GM04503 (cell line): ENCODE results near the gene ZNF775.

Experiments used
- DNase-seq: peaks from one replicate; pipeline ENCODE4 v3.0.0-alpha.2; 2012; ENCODE audit warnings: low read depth

Gene ZNF775

GRCh38 chr7:150378853-150379440 lies at the start of gene ZNF775:
TSS of gene ZNF775 (plus strand) at chr7:150379330. CDS start at chr7:150388471, 9,141 bp downstream.
- DNase-seq = peak; percentile 71

DNA sequence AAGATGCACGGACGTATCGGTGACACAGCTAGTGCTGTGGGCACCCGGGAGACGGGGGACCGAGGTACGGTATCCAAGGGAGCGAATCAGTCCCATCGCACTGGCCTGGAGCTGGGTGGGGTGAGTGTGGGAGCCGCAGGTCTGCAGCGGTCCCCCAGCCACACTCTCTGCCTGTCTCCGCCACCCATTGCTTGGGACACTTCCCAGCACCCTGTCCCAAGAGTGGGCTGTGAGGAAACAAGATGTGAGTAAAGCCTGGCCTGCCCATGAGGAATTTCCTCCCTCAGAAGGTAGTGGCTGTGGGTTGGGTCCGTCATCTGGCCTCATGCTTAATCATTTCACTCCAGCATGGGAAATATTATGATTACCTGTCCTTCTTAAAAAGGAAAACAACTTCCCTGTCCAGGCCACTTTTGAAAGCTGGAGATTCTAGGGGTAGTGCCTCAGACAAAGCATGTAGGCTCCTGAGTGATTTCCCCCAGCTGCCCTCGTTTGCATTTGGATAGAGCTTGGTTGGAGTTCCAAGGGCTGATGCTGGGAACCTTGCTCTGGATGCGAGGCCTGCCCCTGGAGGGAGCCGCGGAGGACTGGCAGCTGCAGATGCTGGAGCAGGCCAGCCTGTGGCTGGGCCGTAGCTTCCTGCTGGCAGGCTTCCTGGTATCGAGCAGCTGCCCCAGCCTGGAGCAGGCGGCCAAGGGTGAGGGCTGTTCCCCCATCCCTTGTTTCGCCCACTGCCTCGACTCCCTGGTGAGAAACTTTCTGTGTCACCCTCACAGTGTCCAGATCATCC lies 49.6 kb upstream of the ZNF775 start:
- no peak for DNase-seq

- no peak for DNase-seq
These were observed 48.8 kb upstream of the ZNF775 start for GRCh38 chr7:150330211-150330885.

DNA sequence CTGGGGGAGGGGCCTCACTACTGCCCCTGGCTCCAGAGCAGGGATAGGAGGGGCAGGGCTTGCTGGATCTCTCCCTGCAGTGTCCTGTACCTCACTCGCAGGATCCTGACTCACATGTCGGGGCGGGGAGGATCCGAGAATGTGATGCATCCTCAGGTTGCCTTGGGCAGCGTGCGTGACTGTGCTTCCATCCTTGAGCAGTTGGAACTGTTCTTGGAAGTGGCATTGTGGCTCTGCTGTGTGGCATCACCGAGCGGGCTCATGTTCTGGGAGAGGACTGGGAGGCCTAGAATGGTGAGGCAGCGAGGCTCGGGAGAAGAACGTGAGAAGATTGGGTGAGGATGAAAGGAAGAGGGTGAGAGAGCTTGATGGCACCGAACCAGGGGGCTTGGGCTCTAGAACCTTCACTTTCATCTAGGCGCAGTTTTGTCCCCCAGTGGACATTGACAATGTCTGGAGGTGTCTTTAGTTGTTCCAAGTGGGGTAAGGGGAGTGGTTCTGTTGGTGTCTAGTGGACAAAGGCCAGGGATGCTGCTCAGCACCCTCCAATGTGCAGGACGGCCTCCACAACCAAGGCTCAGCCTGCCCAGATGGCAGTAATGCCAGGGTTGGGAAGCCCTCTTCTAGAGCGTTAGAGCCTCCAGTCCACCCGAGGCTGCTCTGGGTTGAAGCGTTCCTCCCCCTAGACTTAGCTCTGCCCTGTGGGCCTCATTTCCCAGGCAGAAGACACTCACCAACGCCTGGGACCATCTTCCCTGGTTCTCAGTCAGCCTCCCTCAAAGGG lies 46.1 kb upstream of the ZNF775 start:
- no peak for DNase-seq

DNA sequence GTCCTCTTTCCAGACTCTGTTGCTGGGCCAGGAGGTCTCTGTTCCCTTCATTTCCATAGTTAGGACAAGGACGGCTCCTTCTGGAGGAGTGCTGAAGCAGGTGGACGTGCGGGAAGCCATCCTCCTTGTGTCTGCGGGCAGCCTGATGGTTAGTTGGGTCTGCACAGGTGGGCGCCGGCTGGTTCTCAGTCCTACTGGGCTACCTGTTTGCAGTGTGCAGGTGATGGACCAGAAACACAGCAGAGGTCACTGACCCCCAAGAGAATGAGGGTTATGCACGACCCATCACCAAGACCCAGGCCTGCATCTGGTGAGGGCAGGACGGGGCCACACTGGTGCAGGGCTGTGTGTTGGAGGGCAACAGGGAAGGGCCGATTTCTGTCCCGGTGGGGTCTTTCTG lies 45.5 kb upstream of the ZNF775 start:
- no peak for DNase-seq

- no peak for DNase-seq
These were observed 45.0 kb upstream of the ZNF775 start for GRCh38 chr7:150334108-150334507.

DNA sequence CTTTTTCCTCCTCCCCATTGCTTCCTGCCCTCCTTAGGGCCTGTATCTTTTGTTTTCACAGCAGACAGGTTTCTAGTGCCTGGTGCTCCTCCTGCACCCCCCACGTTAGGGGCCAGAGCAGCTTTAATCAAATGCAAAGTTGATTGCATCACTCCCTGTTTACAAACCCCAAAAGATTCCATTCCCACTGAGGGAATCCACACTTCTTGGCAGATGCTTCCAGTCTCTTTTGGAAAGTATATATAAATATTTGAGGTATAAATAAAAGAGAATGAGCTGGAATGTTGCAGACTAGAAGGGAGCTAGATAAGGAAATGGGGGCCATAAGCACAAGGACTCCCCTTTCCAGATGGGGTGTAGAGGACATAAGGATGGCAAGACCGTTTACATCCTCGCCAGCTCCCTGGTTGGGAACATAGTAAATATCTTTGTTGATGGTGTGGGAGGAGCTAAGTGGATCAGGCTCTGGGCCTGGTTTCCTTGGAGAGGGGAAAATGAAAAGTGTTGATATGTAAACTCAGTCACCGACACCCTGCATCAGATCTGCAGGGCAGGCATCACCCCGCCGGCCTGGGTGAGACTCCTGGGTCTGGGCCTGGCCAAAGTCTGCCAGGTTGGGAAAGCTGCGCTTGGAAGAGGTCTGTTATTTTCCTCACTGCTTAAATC lies 43.9 kb upstream of the ZNF775 start:
- peak; percentile 51 for DNase-seq

- no peak for DNase-seq
These were observed 43.4 kb upstream of the ZNF775 start for GRCh38 chr7:150335774-150336112.

DNA sequence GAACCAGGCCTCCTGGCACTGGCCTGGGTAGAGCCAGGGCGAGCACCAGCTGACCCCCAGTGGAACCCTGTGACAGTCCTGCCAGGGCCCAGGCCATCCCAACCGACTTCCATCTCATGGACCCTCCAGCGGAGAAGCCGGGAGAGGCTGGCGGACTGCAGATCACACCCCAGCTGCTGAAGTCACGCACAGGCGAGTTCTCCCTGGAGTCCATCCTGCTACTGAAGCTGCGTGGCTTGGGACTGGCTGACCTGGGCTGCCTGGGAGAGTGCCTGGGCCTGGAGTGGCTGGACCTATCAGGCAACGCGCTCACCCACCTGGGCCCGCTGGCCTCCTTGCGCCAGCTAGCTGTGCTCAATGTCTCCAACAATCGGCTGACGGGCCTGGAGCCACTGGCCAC lies 42.4 kb upstream of the ZNF775 start:
- no peak for DNase-seq

DNA sequence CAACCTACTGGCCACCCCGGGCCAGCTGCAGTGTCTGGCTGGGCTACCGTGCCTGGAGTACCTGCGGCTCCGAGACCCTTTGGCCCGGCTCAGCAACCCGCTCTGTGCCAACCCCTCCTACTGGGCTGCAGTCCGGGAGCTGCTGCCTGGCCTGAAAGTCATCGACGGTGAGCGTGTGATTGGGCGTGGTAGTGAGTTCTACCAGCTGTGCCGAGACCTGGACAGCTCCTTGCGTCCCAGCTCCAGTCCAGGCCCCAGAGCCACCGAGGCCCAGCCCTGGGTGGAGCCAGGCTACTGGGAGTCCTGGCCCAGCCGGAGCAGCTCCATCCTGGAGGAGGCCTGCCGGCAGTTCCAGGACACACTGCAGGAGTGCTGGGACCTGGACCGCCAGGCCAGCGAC lies 42.0 kb upstream of the ZNF775 start:
- DNase-seq = no peak

DNA sequence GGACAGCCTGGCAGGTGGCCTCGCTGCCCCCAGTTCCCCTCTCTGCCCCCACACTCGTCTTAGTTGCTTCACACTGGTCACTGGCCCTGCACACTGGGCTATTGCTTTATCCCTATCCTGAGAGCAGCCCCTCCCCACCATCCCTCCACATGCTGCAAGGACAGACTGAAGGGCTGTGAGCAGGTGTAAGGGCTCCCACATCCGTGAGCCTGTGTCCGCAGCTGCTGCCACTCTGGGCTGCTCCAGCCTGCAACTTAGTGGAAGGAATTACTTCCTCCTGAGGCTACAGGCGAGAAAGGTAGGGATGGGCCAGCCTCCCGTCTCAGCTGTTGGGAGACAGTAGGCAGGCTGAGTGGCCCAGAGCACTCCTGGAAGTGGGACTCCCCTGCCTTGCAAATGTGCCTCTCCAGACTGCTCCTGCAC lies 41.5 kb upstream of the ZNF775 start:
- no peak for DNase-seq

DNA sequence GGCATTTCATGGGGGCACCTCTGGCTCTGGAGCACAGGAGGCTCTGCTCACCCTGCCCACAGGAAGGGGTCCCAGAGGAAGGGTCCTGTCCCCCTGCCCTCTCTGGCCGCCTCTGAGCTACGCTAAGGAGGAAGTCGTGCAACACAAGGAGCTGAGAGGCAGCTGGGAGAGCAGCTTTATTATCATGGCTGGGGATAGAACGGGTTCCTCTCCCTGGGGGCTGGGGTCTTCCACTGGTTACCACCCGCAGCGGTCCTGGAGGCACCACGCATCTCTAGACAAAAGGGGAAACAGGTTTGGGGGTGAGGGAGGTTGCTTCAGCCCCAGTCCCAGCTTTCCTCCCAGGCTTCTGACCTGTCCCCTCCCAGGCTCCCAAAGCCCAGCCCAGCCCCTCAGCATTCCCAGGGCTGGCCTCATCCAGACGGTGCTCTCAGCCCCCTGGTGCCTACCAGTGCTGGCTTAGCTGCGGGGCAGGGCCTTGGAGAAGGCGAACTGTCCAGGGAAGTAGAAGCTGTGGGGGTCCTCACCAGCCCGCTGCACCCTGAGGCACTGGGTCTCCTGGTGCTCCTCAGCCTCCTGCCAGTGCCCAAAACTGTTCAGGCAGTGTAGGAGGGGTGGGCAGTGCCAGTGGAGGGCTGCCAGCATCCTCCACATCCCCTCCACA lies 40.8 kb upstream of the ZNF775 start:
- DNase-seq = no peak

DNA sequence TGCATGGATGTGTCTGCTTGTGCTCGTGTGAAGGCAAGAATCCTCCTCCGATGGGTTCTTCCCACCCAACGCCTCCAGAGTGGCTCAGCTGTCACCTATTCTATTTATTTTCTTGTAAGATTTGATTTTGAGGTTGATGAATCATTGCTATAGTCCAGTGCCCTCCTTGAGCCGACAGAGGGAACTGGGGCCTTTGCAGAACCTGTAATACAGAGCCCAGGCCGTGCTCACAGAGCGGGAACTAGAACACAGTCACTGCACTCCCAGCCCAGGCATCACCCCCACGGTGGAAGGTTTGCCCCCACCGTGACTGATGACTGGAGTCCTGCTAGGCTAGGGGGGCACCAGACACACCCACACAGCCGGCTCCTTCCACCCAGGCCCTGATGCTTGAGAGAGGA lies 39.7 kb upstream of the ZNF775 start:
- DNase-seq = no peak

DNA sequence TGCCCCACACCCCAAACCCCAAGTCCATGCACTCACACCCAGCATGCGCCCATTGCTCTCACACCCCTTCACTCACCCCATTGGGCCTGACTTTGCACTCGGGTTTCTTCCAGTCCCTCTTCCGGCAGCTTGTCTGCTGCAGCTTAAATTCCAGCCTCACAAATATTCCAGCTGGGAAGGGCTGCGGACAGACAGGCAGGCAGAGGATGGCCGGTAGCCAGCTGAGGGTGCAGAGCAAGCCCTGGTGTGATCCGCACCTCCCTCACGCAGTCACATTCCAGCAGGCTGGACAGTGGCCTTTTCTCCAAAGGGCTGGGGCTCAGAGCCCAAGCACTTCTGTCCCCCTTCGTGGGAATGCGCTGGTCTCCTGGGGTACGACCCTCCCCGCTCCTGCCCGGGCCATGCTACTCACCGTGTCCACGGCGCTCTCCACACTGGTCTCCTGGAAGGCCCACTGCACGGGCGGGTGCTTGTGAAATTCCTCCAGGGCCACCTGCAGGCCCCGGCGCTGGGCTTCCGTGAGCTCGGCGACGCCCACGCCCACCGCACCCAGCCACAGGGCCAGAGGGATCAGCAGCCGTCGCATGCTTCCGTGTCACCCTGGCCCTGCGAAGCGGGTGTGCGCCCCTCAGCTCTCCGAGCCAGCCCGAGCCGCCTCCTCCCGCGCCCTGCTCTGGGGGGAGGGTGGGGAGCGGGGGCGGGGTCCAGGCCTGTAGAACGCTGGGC lies 38.9 kb upstream of the ZNF775 start:
- peak; percentile 8 for DNase-seq

GRCh38 chr7:150340875-150341262 lies 38.3 kb upstream of the ZNF775 start:
- DNase-seq = no peak

DNA sequence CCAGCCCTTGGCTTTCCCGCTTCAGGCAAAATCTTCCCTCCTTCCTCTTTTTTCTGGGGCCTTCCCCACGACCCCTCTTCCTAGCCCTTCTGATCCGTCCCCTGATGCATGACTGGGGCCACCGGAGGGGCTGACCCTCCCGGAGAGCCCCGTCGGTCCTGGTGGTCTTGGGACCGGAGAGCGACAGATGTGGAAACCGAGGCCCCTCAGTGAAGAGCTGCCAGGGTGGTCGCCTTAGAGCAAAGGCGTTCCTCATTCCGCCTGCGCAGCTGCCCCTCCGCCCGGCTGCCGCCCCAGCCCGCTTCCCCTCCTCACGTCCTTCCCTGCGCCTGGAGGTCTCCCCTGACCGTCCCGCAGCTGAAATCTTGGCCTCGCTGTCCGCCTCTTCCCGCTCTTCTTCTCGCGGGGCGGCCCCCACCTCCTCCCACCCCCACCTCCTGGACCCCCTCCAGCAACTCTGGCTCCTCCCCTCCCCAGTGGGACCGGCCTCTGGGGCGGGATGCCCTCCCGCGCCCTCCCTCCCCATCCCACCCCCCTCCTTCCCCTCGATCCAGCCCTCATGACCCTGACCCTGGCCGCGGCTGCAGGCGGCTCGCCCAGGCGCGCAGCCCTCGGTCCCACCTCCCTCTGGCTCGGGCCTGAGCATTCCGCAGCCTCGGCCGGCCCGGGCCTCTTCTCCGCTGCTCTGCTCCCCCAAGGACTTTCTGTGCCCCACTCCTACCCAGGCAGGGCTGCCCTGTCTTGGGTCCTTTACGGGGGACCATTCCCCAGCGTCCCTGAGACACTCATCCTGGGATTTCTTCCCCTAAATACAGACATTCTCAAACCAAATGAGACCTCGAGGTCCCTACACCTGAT lies 37.6 kb upstream of the ZNF775 start, which contains the start of gene RARRES2:
RARRES2 (minus strand) TSS at position 367 of the 858 bp plus-strand sequence. CDS start 1,020 bp downstream, outside the sequence.
- DNase-seq = no peak

DNA sequence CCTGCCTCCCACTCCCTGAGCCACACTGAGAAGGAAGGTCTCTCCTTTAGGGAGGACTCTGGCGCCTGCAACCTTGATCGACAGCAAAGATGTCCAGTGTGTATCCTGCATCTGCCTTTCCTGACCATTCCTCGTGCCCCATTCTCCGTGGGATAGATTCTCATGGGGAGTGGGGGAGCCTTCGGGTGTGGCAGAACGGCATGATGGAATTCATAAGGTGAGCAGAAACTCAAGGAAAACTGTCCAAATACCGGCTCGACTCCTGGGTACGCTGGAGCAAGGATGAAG lies 37.1 kb upstream of the ZNF775 start:
- no peak for DNase-seq

DNA sequence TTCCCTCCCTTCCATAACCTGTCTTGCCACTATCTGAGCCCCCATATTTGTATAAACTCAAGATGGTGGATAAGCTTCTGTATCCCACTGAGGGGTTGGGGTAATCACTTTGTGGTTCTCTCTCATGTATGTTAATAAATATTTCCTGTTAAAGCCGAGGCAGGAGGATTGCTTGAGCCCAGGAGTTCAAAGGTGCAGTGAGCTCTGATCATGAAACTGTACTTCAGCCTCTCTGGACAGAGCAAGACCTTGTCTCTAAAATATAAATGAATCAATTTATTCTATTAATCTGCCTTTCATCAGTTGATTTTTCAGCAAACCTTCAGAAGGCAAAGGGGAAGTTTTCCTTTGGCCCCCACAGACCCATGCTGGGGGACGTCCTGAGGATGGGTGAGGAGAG lies 35.9 kb upstream of the ZNF775 start:
- no peak for DNase-seq

DNA sequence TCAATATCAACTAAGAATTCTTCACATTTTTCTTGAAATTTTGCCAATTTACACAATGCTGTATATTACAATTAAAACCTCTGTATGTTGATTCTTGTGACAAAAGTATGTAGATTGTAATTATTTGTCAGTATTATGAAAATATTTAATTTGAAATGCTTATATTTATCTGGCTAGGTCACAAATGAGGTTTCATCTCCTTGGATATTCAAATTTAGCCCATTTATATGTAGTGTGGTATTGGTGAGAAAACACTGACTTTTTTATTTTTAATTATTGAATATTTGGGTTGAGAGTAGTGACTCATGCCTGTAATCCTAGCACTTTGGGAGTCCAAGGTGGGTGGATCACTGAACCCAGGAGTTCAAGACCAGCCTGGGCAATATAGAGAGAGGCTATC lies 34.8 kb upstream of the ZNF775 start:
- DNase-seq = no peak

DNA sequence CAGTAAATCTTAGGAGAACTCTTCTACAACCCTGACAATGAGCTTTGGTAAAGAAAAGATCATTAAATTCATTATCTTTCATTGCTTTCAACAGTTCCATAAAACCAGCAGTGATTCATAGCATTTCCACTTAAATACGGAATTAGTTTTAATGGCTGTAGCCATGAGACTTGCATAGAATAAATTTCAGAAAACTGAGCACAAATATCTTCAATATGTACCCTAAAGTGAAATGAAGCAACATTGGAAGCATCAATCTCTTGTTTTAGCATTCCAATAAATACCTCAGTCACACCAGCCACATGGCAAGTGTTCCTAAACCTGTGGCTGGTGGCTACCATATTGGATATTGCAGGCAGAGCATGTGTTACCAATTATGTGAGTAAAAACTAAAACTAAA lies 34.1 kb upstream of the ZNF775 start:
- peak; percentile 63 for DNase-seq
